H9 (cell line): ENCODE measurements around the gene TGDS. TPM values are rescaled to one million over a fixed set of nuclear protein-coding genes. Genes with fewer than 3 reads are reported as not detected.
A peak's percentile ranks its signal among the peaks of the same experiment; 100 is the strongest.

Experiments used
- DNase-seq: peaks from one replicate; pipeline ENCODE4 v3.0.0-alpha.2; 2017
- H2AFZ ChIP-seq: one replicate; pipeline ENCODE4 v1.6.1; 2013; ENCODE audit warnings: mild to moderate bottlenecking, low read length, control low read depth, moderate library complexity
- H2AK5ac ChIP-seq: 2 replicates; pipeline ENCODE4 v1.6.1; 2013; ENCODE audit warnings: low read length, control low read depth, mixed read lengths; ENCODE audit not compliant: insufficient read length
- H2BK120ac ChIP-seq: one replicate; pipeline ENCODE4 v1.6.1; 2013; ENCODE audit warnings: low read depth, mild to moderate bottlenecking, low read length, control low read depth, inconsistent platforms; ENCODE audit not compliant: poor library complexity, severe bottlenecking
- H2BK12ac ChIP-seq: 2 replicates; pipeline ENCODE4 v1.6.1; 2013; ENCODE audit warnings: low read length, control low read depth, mixed read lengths, low read depth; ENCODE audit not compliant: insufficient read length
- H2BK15ac ChIP-seq: 2 replicates; pipeline ENCODE4 v1.6.1; 2013; ENCODE audit warnings: low read depth, low read length, control low read depth
- H2BK20ac ChIP-seq: one replicate; pipeline ENCODE4 v1.6.1; 2013; ENCODE audit warnings: low read depth, mild to moderate bottlenecking, low read length, control low read depth, inconsistent platforms; ENCODE audit not compliant: poor library complexity, severe bottlenecking
- H2BK5ac ChIP-seq: 2 replicates; pipeline ENCODE4 v1.6.1; 2013; ENCODE audit warnings: low read length, control low read depth, mixed read lengths; ENCODE audit not compliant: insufficient read length
- H3K14ac ChIP-seq: 2 replicates; pipeline ENCODE4 v1.6.1; 2013; ENCODE audit warnings: low read length, control low read depth; ENCODE audit not compliant: insufficient read depth
- H3K18ac ChIP-seq: 2 replicates; pipeline ENCODE4 v1.6.1; 2013; ENCODE audit warnings: low read depth, mild to moderate bottlenecking, mixed read lengths, low read length, control low read depth; ENCODE audit not compliant: insufficient read length
- H3K23ac ChIP-seq: 2 replicates; pipeline ENCODE4 v1.6.1; 2013; ENCODE audit warnings: low read length, control low read depth, mixed read lengths, low read depth; ENCODE audit not compliant: insufficient read length
- H3K23me2 ChIP-seq: 2 replicates; pipeline ENCODE4 v1.6.1; 2013; ENCODE audit warnings: low read depth, mild to moderate bottlenecking, mixed read lengths, low read length, control low read depth; ENCODE audit not compliant: insufficient read length, poor library complexity, severe bottlenecking
- H3K27ac ChIP-seq: 2 replicates; pipeline ENCODE4 v1.5.1; 2013; ENCODE audit warnings: low read length, control low read depth, mixed read lengths, low read depth; ENCODE audit not compliant: insufficient read length
- H3K27me3 ChIP-seq: 2 replicates; pipeline ENCODE4 v1.6.1; 2013; ENCODE audit warnings: low read length, control low read depth, inconsistent platforms; ENCODE audit not compliant: insufficient read depth
- H3K4ac ChIP-seq: 2 replicates; pipeline ENCODE4 v1.6.1; 2013; ENCODE audit warnings: low read depth, mild to moderate bottlenecking, control low read depth, inconsistent platforms, low read length, moderate library complexity
- H3K4me1 ChIP-seq: 2 replicates; pipeline ENCODE4 v1.6.1; 2013; ENCODE audit warnings: low read length, control low read depth, inconsistent platforms; ENCODE audit not compliant: insufficient read depth
- H3K4me2 ChIP-seq: 2 replicates; pipeline ENCODE4 v1.6.1; 2013; ENCODE audit warnings: low read length, control low read depth, mixed read lengths; ENCODE audit not compliant: insufficient read length, insufficient read depth
- H3K56ac ChIP-seq: 2 replicates; pipeline ENCODE4 v1.6.1; 2013; ENCODE audit warnings: low read depth, mild to moderate bottlenecking, mixed read lengths, low read length, control low read depth; ENCODE audit not compliant: insufficient read length
- H3K79me1 ChIP-seq: 2 replicates; pipeline ENCODE4 v1.6.1; 2013; ENCODE audit warnings: low read depth, mild to moderate bottlenecking, moderate library complexity, low read length, control low read depth, inconsistent platforms; ENCODE audit not compliant: insufficient read depth, poor library complexity, severe bottlenecking
- H3K79me2 ChIP-seq: 2 replicates; pipeline ENCODE4 v1.6.1; 2013; ENCODE audit warnings: low read length, control low read depth, inconsistent platforms; ENCODE audit not compliant: insufficient read depth
- H3K9ac ChIP-seq: 2 replicates; pipeline ENCODE4 v1.6.1; 2013; ENCODE audit warnings: low read length, control low read depth, mixed read lengths; ENCODE audit not compliant: insufficient read length; ENCODE audit errors: extremely low read depth
- H3K9me3 ChIP-seq: one replicate; pipeline ENCODE4 v1.6.1; 2013; ENCODE audit warnings: low read depth, low read length, inconsistent platforms; ENCODE audit not compliant: control insufficient read depth
- H3T11ph ChIP-seq: one replicate; pipeline ENCODE4 v1.6.1; 2013; ENCODE audit warnings: mild to moderate bottlenecking, low read length, control low read depth, inconsistent platforms
- H4K20me1 ChIP-seq: one replicate; pipeline ENCODE4 v1.6.1; 2013; ENCODE audit not compliant: control insufficient read depth, insufficient read length, insufficient read depth
- H4K5ac ChIP-seq: 2 replicates; pipeline ENCODE4 v1.6.1; 2013; ENCODE audit warnings: low read depth, mild to moderate bottlenecking, mixed read lengths, low read length, control low read depth; ENCODE audit not compliant: insufficient read length
- H4K8ac ChIP-seq: replicated peaks from 2 replicates; pipeline ENCODE4 v1.6.1; 2013; ENCODE audit warnings: low read length, control low read depth, mixed read lengths, low read depth; ENCODE audit not compliant: insufficient read length
- H4K91ac ChIP-seq: 2 replicates; pipeline ENCODE4 v1.6.1; 2013; ENCODE audit warnings: low read depth, mild to moderate bottlenecking, moderate library complexity, mixed read lengths, low read length, control low read depth; ENCODE audit not compliant: insufficient read length
- H3K27ac Mint-ChIP-seq, 3 experiments: 2 replicates in 2 of 3; 3 replicates in 1 of 3; pipeline ENCODE4 v1.8.0; 2020 to 2021; ENCODE audit warnings: mixed read lengths in 3 of 3, mild to moderate bottlenecking in 1 of 3, moderate library complexity in 1 of 3
- H3K27me3 Mint-ChIP-seq: 2 replicates; pipeline ENCODE4 v1.8.0; 2021; ENCODE audit warnings: low read depth, mild to moderate bottlenecking, moderate library complexity, mixed read lengths
- H3K36me3 Mint-ChIP-seq, 3 experiments: 2 replicates in 2 of 3; 3 replicates in 1 of 3; pipeline ENCODE4 v1.8.0; 2020 to 2021; ENCODE audit warnings: low read depth in 3 of 3, mixed read lengths in 3 of 3; ENCODE audit not compliant: insufficient read depth in 1 of 3
- H3K4me1 Mint-ChIP-seq, 2 experiments: 2 replicates each; pipeline ENCODE4 v1.8.0; 2020; ENCODE audit warnings: mixed read lengths in 2 of 2
- H3K4me3 Mint-ChIP-seq, 2 experiments: 2 replicates in 1 of 2; 3 replicates in 1 of 2; pipeline ENCODE4 v1.8.0; 2020 to 2021; ENCODE audit warnings: mild to moderate bottlenecking in 2 of 2, mixed read lengths in 2 of 2, moderate library complexity in 1 of 2
- H3K9me3 Mint-ChIP-seq, 2 experiments: 2 replicates in 1 of 2; 3 replicates in 1 of 2; pipeline ENCODE4 v1.8.0; 2020; ENCODE audit warnings: mild to moderate bottlenecking in 2 of 2, mixed read lengths in 2 of 2, moderate library complexity in 1 of 2
- CTCF ChIP-seq: fragments of 200-600 bp; sonication (generic); conservative IDR thresholded peaks from 3 replicates; pipeline ENCODE4 v1.8.0; 2021; ENCODE audit warnings: antibody characterized with exemption, mild to moderate bottlenecking
- WGBS: extraction: QIAGEN DNeasy Blood & Tissue Kit; methylation state at CpG from one replicate; pipeline ENCODE4 v1.1.7; 2013; ENCODE audit warnings: missing lambda C conversion rate, low lambda C conversion rate, mixed read lengths; ENCODE audit not compliant: insufficient read length; ENCODE audit errors: extremely low coverage; 5-methylcytosine and 5-hydroxymethylcytosine counted together
- total RNA-seq: library from RNA; stranded (reverse); gene quantifications from 2 replicates; pipeline ENCODE4 v1.2.1, GENCODE V29; 2021

Gene TGDS
- total RNA-seq, 1 experiment from 2014 or later, result 13.9 TPM

GRCh38 chr13:94601446-94602431 is 5.8 kb upstream of the TGDS start, which contains the start of gene GPR180:
Gene GPR180 (plus strand): TSS chr13:94601857. CDS start chr13:94601928, 71 bp downstream.
- no peak within 1 kb of the TSS for H4K8ac ChIP-seq
- no peak within 1 kb of the TSS for H2AK5ac ChIP-seq
- TF ChIP-seq CTCF, result no peak
- H3K4me1 Mint-ChIP-seq, result peaks cover 7 to 11% of the 10 kb centered on the region in 2 experiments
- no peak within 1 kb of the TSS for H2BK20ac ChIP-seq
- no peaks in the 10 kb centered on the region for H3K4me1 ChIP-seq
- H3K27ac Mint-ChIP-seq, result peak within 1 kb of the TSS in 2 of 3 experiments; percentile 94 to 97; a peak in 4 of 7 replicates
- no peak within 1 kb of the TSS for H4K5ac ChIP-seq
- WGBS, result no CpG with 5 or more reads among the region's 71 CpGs
- H3K23me2 ChIP-seq, result no peaks in the 10 kb centered on the region
- peaks cover 2% of the 10 kb centered on the region; the same call in 1 of the 2 replicates for H3K79me2 ChIP-seq
- no peak within 1 kb of the TSS for H2BK120ac ChIP-seq
- H3K56ac ChIP-seq, result no peak within 1 kb of the TSS
- H2BK12ac ChIP-seq, result no peak within 1 kb of the TSS
- H3K23ac ChIP-seq, result no peak within 1 kb of the TSS
- H3K9ac ChIP-seq, result peak within 1 kb of the TSS; percentile 74
- H2AFZ ChIP-seq, result no peak within 1 kb of the TSS
- H3K4me2 ChIP-seq, result peak within 1 kb of the TSS; percentile 48
- no peak within 1 kb of the TSS; the same call in 1 of the 2 replicates for H3K4ac ChIP-seq
- no peak within 1 kb of the TSS for H3K27ac ChIP-seq
- H2BK5ac ChIP-seq, result no peak within 1 kb of the TSS
- no peaks in the 10 kb centered on the region; the same call in 1 of the 2 replicates for H3K27me3 ChIP-seq
- H3K9me3 Mint-ChIP-seq, result peaks cover 11 to 16% of the 10 kb centered on the region in 2 experiments
- no peaks in the 10 kb centered on the region for H4K20me1 ChIP-seq
- H3K14ac ChIP-seq, result peak within 1 kb of the TSS; percentile 97
- peaks cover 9 to 21% (median 18%) of the 10 kb centered on the region in 3 experiments for H3K36me3 Mint-ChIP-seq
- H2BK15ac ChIP-seq, result no peak within 1 kb of the TSS
- H3T11ph ChIP-seq, result no peak within 1 kb of the TSS
- H3K9me3 ChIP-seq, result peaks cover 7% of the 10 kb centered on the region
- peak within 1 kb of the TSS; percentile 89 to 91 for H3K4me3 Mint-ChIP-seq
- no peak within 1 kb of the TSS for H4K91ac ChIP-seq
- peaks cover 17% of the 10 kb centered on the region for H3K27me3 Mint-ChIP-seq
- DNase-seq, result peak; percentile 99
- H3K79me1 ChIP-seq, result no peaks in the 10 kb centered on the region
- H3K18ac ChIP-seq, result peak within 1 kb of the TSS; percentile 95
